GM12878 (cell line): ENCODE results near the gene ADORA2B. TPM values are rescaled to one million over a fixed set of nuclear protein-coding genes. Genes with fewer than 3 reads are reported as not detected.

Source experiments
- ATAC-seq: fragments of 200-7000 bp; cut with Tn5 transposase; 3 replicates; pipeline ENCODE4 v1.9.1; 2020; ENCODE audit warnings: mild to moderate bottlenecking, moderate library complexity
- BruUV-seq: library from RNA; stranded (reverse); fragments of 400-500 nt; replicated peaks from 2 replicates; lab custom pipeline; 2021; lab: Mats Ljungman, UMichigan
- CTCF ChIA-PET: fragments of 300-600 bp; sonication (Branson Sonifier 250); formaldehyde crosslinking; extraction: SDS; loops from one replicate; lab custom pipeline; 2021; ENCODE audit warnings: inconsistent platforms; lab: Yijun Ruan, JAX
- POLR2A ChIA-PET: fragments of 350-600 bp; formaldehyde crosslinking; extraction: SDS; loops from one replicate; lab custom pipeline; 2021; ENCODE audit warnings: inconsistent platforms; lab: Charles Lee
- RAD21 ChIA-PET: fragments of 300-600 bp; sonication (Branson Sonifier 250); formaldehyde crosslinking; loops from one replicate; lab custom pipeline; 2023; ENCODE audit warnings: antibody characterized with exemption; ENCODE audit not compliant: unreplicated experiment; lab: Charles Lee
- SMC1A ChIA-PET: fragments of 300-600 bp; sonication (Branson Sonifier 250); formaldehyde crosslinking; loops from one replicate; lab custom pipeline; 2023; ENCODE audit not compliant: unreplicated experiment, uncharacterized antibody; lab: Charles Lee
- DNase-seq: peaks from one replicate; pipeline ENCODE4 v3.0.0-alpha.2; 2011; ENCODE audit warnings: low read depth, low spot score
- FAIRE-seq: peaks from 3 replicates; lab custom pipeline; 2011; peaks lifted over from hg19 to GRCh38; lab: Jason Lieb, UNC
- H2AFZ ChIP-seq: 2 replicates; pipeline ENCODE4 v1.6.0; 2011; ENCODE audit warnings: low read depth, low read length, control low read depth; ENCODE audit not compliant: control insufficient read depth
- H3K27ac ChIP-seq: 2 replicates; pipeline ENCODE4 v1.5.1; 2011; ENCODE audit warnings: control low read depth; ENCODE audit not compliant: control insufficient read depth, insufficient read depth
- H3K27me3 ChIP-seq, 2 experiments: replicated peaks in 1 of 2; 2 replicates each; pipeline versions ENCODE4 v1.6.0 to v1.6.1; 2011; ENCODE audit warnings: low read length in 1 of 2; ENCODE audit not compliant: control insufficient read depth in 2 of 2, insufficient read depth in 2 of 2
- H3K36me3 ChIP-seq, 2 experiments: 2 replicates each; pipeline ENCODE4 v1.5.1; 2011; ENCODE audit warnings: low read length in 1 of 2; ENCODE audit not compliant: control insufficient read depth in 2 of 2, insufficient read depth in 2 of 2
- H3K4me1 ChIP-seq: 2 replicates; pipeline ENCODE4 v1.6.1; 2011; ENCODE audit warnings: mild to moderate bottlenecking, low read length, moderate library complexity, mixed read lengths; ENCODE audit not compliant: control insufficient read depth, insufficient read depth
- H3K4me2 ChIP-seq: 2 replicates; pipeline ENCODE4 v1.6.0; 2011; ENCODE audit warnings: control low read depth; ENCODE audit not compliant: control insufficient read depth, insufficient read depth
- H3K4me3 ChIP-seq: fragments of 200-600 bp; sonication (generic); 2 replicates; pipeline ENCODE4 v1.5.1; 2016
- H3K79me2 ChIP-seq: 2 replicates; pipeline ENCODE4 v1.6.0; 2011; ENCODE audit warnings: low read length; ENCODE audit not compliant: control insufficient read depth, insufficient read depth
- H3K9ac ChIP-seq: 2 replicates; pipeline ENCODE4 v1.8.0; 2011; ENCODE audit warnings: low read length, control low read depth, mixed read lengths; ENCODE audit not compliant: control insufficient read depth, insufficient read depth
- H3K9me3 ChIP-seq: replicated peaks from 3 replicates; pipeline ENCODE4 v1.5.1; 2011; ENCODE audit warnings: mild to moderate bottlenecking, low read length; ENCODE audit not compliant: control insufficient read depth, insufficient read depth
- H4K20me1 ChIP-seq: 2 replicates; pipeline ENCODE4 v1.6.0; 2011; ENCODE audit not compliant: control insufficient read depth, insufficient read depth
- BHLHE40 ChIP-seq, 2 experiments: fragments of 450-650 bp in 1 of 2; IDR thresholded peaks; 2 replicates each; pipeline ENCODE4 v1.6.1; 2011 to 2017; ENCODE audit warnings: low read depth in 2 of 2, borderline replicate concordance in 1 of 2, improper control_type of control experiment in 1 of 2, low read length in 1 of 2, mild to moderate bottlenecking in 1 of 2
- CUX1 ChIP-seq: IDR thresholded peaks from 2 replicates; pipeline ENCODE4 v1.6.1; 2012; ENCODE audit warnings: improper control_type of control experiment, low read depth, low read length; ENCODE audit not compliant: insufficient replicate concordance
- EED ChIP-seq: sonication (generic); IDR thresholded peaks from 2 replicates; pipeline ENCODE4 v1.6.1; 2016; ENCODE audit warnings: antibody characterized with exemption, low read depth
- EGR1 ChIP-seq, 2 experiments: IDR thresholded peaks; 1 replicate in 1 of 2; 2 replicates in 1 of 2; pipeline ENCODE4 v1.6.1; 2011 to 2012; ENCODE audit warnings: low read depth in 2 of 2, low read length in 2 of 2, borderline replicate concordance in 1 of 2, mild to moderate bottlenecking in 1 of 2, moderate library complexity in 1 of 2
- IKZF1 ChIP-seq: fragments of 450-650 bp; conservative IDR thresholded peaks from 2 replicates; pipeline ENCODE4 v1.6.1; 2017; ENCODE audit warnings: antibody characterized with exemption, mild to moderate bottlenecking
- KLF5 ChIP-seq: fragments of 450-650 bp; IDR thresholded peaks from 2 replicates; pipeline ENCODE4 v1.6.1; 2014; ENCODE audit warnings: mild to moderate bottlenecking; ENCODE audit not compliant: partially characterized antibody
- RAD21 ChIP-seq: IDR thresholded peaks from 2 replicates; pipeline ENCODE4 v1.6.1; 2011; ENCODE audit warnings: mild to moderate bottlenecking, low read depth, low read length, moderate library complexity; ENCODE audit not compliant: insufficient read depth
- RELA ChIP-seq: fragments of 450-650 bp; IDR thresholded peaks from 2 replicates; pipeline ENCODE4 v1.8.0; 2014; ENCODE audit warnings: borderline replicate concordance; ENCODE audit not compliant: partially characterized antibody
- SIX5 ChIP-seq: IDR thresholded peaks from 2 replicates; pipeline ENCODE4 v1.6.1; 2011; ENCODE audit warnings: mild to moderate bottlenecking, low read depth, low read length, moderate library complexity; ENCODE audit not compliant: severe bottlenecking
- TCF12 ChIP-seq: IDR thresholded peaks from 2 replicates; pipeline ENCODE4 v1.6.1; 2011; ENCODE audit warnings: low read depth, mild to moderate bottlenecking, low read length
- WGBS: methylation state at CpG from one replicate; pipeline ENCODE4 v1.1.6; 2016; ENCODE audit warnings: low lambda C conversion rate; ENCODE audit not compliant: insufficient replicate concordance, insufficient coverage; ENCODE audit errors: missing lambda C conversion rate; 5-methylcytosine and 5-hydroxymethylcytosine counted together
- in situ Hi-C: fragments of 300-500 bp; cut with MboI; formaldehyde crosslinking; loops from 9 replicates; pipeline ENCODE4 v1.14.3; 2018; ENCODE audit warnings: mixed read lengths
- intact Hi-C: fragments of 100-400 bp; cut with micrococcal nuclease; formaldehyde crosslinking; loops from one replicate; pipeline ENCODE4 v1.14.2; 2022; ENCODE audit not compliant: unreplicated experiment
- polyA plus RNA-seq, 11 experiments: library from polyadenylated mRNA; depleted of rRNA in 4 of 11; unstranded in 6 of 11; stranded (reverse) in 5 of 11; fragments of >200 nt; fragmentation: Nextera tagmentation in 4 of 11; fragmentation: Illumina TruSeq in 1 of 11; extraction: Ambion mirVana in 4 of 11; extraction: Trizol in 1 of 11; gene quantifications; 1 replicate in 1 of 11; 2 replicates in 10 of 11; pipeline versions ENCODE4 v1.2.1 to v1.2.3, GENCODE V29; 2011 to 2016; ENCODE audit warnings: inconsistent platforms in 2 of 11, missing spikeins in 2 of 11, low read depth in 1 of 11
- total RNA-seq, 4 experiments: library from RNA; depleted of rRNA in 3 of 4; stranded (reverse); fragments of >200 nt in 3 of 4; fragmentation: Illumina TruSeq in 1 of 4; extraction: Trizol in 1 of 4; gene quantifications; 2 replicates each; pipeline versions ENCODE4 v1.2.1 to v1.2.3, GENCODE V29; 2013 to 2021

Gene ADORA2B
- total and polyA plus RNA-seq, 10 of the 15 experiments (the other 5 are each of a cell fraction or from before 2014, with no cell fraction given) = 0.05 to 0.42 (median 0.17) TPM

GRCh38 chr17:15952916-15953790, 8.2 kb downstream of the ADORA2B start:
- Histone ChIP-seq H3K9me3 (no peaks in the 10 kb centered on the region), H3K4me3 (no peak overlapping the region), H3K27ac (no peak overlapping the region), H3K27me3 (peaks cover 0 to 3% of the 10 kb centered on the region in 2 experiments; a peak in 2 of 4 replicates), H3K4me1 (no peaks in the 10 kb centered on the region), H3K79me2 (no peaks in the 10 kb centered on the region), H3K36me3 (no peaks in the 10 kb centered on the region), H3K4me2 (no peak overlapping the region), H4K20me1 (no peaks in the 10 kb centered on the region), H2AFZ (no peak overlapping the region), H3K9ac (no peak overlapping the region)
- no TSS peak for BruUV-seq
- 58% methylated on average over 22 of the region's 22 CpGs for WGBS
- ChIA-PET POLR2A (no interaction called here), SMC1A (no interaction called here), CTCF (no interaction called here), RAD21 (no interaction called here)
- FAIRE-seq (no peak), DNase-seq (no peak), ATAC-seq (no peak)
- in situ Hi-C loops = no loop called here
- TF ChIP-seq EGR1 (IDR thresholded peaks at IDR 0.05; ENCODE audit: borderline replicate concordance in 1 of 2, low read depth in 2 of 2, low read length in 2 of 2) (no peak), TCF12 (no peak), KLF5 (no peak)
- intact Hi-C loops = no loop called here

GRCh38 chr17:15954222-15954621, 9.3 kb downstream of the ADORA2B start:
- H3K79me2 ChIP-seq = no peaks in the 10 kb centered on the region
- CTCF ChIA-PET = no interaction called here
- no peak for TF ChIP-seq EED
- TF ChIP-seq SIX5 = no peak
- TF ChIP-seq RAD21 = no peak
- no peak for TF ChIP-seq BHLHE40 (IDR thresholded peaks at IDR 0.05; ENCODE audit: borderline replicate concordance in 1 of 2, low read depth in 2 of 2, low read length in 1 of 2)
- TF ChIP-seq IKZF1 = no peak
- no peak for TF ChIP-seq CUX1
- no peak for TF ChIP-seq RELA

More at GRCh38 chr17:15954222-15954621, 9.3 kb downstream of the ADORA2B start:
- ATAC-seq = no peak
- Histone ChIP-seq H3K4me2 (no peak overlapping the region), H3K27ac (no peak overlapping the region), H2AFZ (no peak overlapping the region), H3K9ac (no peak overlapping the region), H4K20me1 (no peaks in the 10 kb centered on the region), H3K36me3 (no peaks in the 10 kb centered on the region), H3K4me3 (no peak overlapping the region), H3K9me3 (no peaks in the 10 kb centered on the region), H3K4me1 (peaks cover 9% of the 10 kb centered on the region), H3K27me3 (peaks cover 0 to 3% of the 10 kb centered on the region in 2 experiments; a peak in 2 of 4 replicates)
- in situ Hi-C loops (no loop called here), intact Hi-C loops (no loop called here)
- 2% methylated on average over 5 of the region's 5 CpGs for WGBS
- BruUV-seq = no TSS peak
- ChIA-PET SMC1A (no interaction called here), RAD21 (no interaction called here), POLR2A (no interaction called here)
- DNase-seq = no peak
- no peak for FAIRE-seq
